Liver (tissue), 3 donors: ENCODE measurements around the gene NSG1.

Source experiments
- EGR1 ChIP-seq, 2 donors: IDR thresholded peaks; 2 replicates each; pipeline ENCODE4 v1.6.1; 2016 to 2018; ENCODE audit warnings: antibody characterized with exemption in 2 of 2, low read depth in 2 of 2
- GABPA ChIP-seq, 2 donors: IDR thresholded peaks in 1 of 2; conservative IDR thresholded peaks in 1 of 2; 2 replicates each; pipeline ENCODE4 v1.6.1; 2016; ENCODE audit warnings: antibody characterized with exemption in 2 of 2, mild to moderate bottlenecking in 1 of 2, moderate library complexity in 1 of 2
- JUND ChIP-seq, 2 donors: IDR thresholded peaks; 2 replicates each; pipeline ENCODE4 v1.6.1; 2016; ENCODE audit warnings: antibody characterized with exemption in 2 of 2
- RXRA ChIP-seq, 2 donors: IDR thresholded peaks; 2 replicates each; pipeline ENCODE4 v1.6.1; 2017 to 2018; ENCODE audit warnings: antibody characterized with exemption in 2 of 2, mild to moderate bottlenecking in 1 of 2
- TAF1 ChIP-seq: conservative IDR thresholded peaks from 2 replicates; pipeline ENCODE4 v1.6.1; 2016; ENCODE audit warnings: antibody characterized with exemption, mild to moderate bottlenecking
- TF ChIP-seq, protein P1 (sequence below): fragments of 150-350 bp; IDR thresholded peaks from 2 replicates; pipeline ENCODE4 v1.5.1; 2017; ENCODE audit warnings: improper control_type of control experiment, low read depth, low read length; ENCODE audit not compliant: missing input control
- TF ChIP-seq, protein P2 (sequence below): IDR thresholded peaks from 2 replicates; pipeline ENCODE4 v1.6.1; 2016; ENCODE audit warnings: antibody characterized with exemption
- TF ChIP-seq, protein P3 (sequence below): IDR thresholded peaks from 2 replicates; pipeline ENCODE4 v1.6.1; 2016; ENCODE audit warnings: antibody characterized with exemption
- donor health status: healthy.
- donor health status: healthy.

DNA sequence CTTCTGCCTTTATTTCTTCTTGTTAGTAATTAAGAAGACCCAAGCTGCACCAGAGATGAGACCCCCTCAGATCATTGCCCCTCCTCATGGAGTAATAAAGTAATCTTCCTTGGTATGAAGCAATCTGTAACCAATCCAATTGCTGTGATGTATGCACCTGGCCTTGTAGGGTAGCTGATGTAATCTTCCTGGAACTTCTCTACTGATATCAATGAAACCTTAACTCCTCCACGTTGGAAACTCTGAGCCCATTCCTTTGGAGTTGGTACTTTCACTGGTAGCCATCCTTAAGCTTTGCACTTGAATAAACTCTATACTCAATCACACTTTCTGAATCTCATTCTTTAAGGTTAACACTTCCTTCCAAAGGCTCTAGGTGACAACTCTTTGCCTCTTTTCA, 31.6 kb upstream of the NSG1 start:
- TF ChIP-seq, protein P1, sequence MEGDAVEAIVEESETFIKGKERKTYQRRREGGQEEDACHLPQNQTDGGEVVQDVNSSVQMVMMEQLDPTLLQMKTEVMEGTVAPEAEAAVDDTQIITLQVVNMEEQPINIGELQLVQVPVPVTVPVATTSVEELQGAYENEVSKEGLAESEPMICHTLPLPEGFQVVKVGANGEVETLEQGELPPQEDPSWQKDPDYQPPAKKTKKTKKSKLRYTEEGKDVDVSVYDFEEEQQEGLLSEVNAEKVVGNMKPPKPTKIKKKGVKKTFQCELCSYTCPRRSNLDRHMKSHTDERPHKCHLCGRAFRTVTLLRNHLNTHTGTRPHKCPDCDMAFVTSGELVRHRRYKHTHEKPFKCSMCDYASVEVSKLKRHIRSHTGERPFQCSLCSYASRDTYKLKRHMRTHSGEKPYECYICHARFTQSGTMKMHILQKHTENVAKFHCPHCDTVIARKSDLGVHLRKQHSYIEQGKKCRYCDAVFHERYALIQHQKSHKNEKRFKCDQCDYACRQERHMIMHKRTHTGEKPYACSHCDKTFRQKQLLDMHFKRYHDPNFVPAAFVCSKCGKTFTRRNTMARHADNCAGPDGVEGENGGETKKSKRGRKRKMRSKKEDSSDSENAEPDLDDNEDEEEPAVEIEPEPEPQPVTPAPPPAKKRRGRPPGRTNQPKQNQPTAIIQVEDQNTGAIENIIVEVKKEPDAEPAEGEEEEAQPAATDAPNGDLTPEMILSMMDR: no peak
- TF ChIP-seq, protein P2, sequence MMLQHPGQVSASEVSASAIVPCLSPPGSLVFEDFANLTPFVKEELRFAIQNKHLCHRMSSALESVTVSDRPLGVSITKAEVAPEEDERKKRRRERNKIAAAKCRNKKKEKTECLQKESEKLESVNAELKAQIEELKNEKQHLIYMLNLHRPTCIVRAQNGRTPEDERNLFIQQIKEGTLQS: no peak
- no peak for TF ChIP-seq JUND (IDR thresholded peaks at IDR 0.05)
- TF ChIP-seq GABPA (IDR thresholded peaks at IDR 0.05 in 1 of 2, conservative IDR thresholded peaks at IDR 0.05 in 1 of 2): no peak
- no peak for TF ChIP-seq RXRA (IDR thresholded peaks at IDR 0.05)
- TF ChIP-seq, protein P3, sequence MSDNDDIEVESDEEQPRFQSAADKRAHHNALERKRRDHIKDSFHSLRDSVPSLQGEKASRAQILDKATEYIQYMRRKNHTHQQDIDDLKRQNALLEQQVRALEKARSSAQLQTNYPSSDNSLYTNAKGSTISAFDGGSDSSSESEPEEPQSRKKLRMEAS: no peak
- no peak for TF ChIP-seq EGR1 (IDR thresholded peaks at IDR 0.05; ENCODE audit: low read depth in 2 of 2)
- no peak for TF ChIP-seq TAF1
